K562 (cell line): ENCODE data around the gene RGMA. TPM values are rescaled to one million over a fixed set of nuclear protein-coding genes. Genes with fewer than 3 reads are reported as not detected.
A peak's percentile ranks its signal among the peaks of the same experiment; 100 is the strongest.

Experiments
- ATAC-seq: fragments of 200-7000 bp; cut with Tn5 transposase; 3 replicates; pipeline ENCODE4 v1.9.1; 2020; ENCODE audit warnings: moderate library complexity
- BruUV-seq: library from RNA; stranded (reverse); fragments of 400-500 nt; replicated peaks from 2 replicates; lab custom pipeline; 2021; lab: Mats Ljungman, UMichigan
- CTCF ChIA-PET: fragments of 300-600 bp; formaldehyde crosslinking; extraction: SDS; loops from one replicate; lab custom pipeline; 2021; ENCODE audit warnings: low intra/inter-chr PET ratio; lab: Yijun Ruan, JAX
- POLR2A ChIA-PET: fragments of 300-600, 350-650 bp; sonication (Branson Sonifier 250); formaldehyde crosslinking; extraction: SDS; loops from one replicate; lab custom pipeline; 2021; ENCODE audit warnings: antibody characterized with exemption, inconsistent platforms; lab: Yijun Ruan, JAX
- DNase-seq, 4 experiments: peaks; one replicate each; pipeline versions ENCODE4 v3.0.0 to v3.0.0-alpha.2; 2011 to 2018; ENCODE audit warnings: low spot score in 3 of 4, mixed read lengths in 3 of 4; ENCODE audit errors: extremely low read depth in 1 of 4
- FAIRE-seq: peaks from 2 replicates; lab custom pipeline; 2011; peaks lifted over from hg19 to GRCh38; lab: Jason Lieb, UNC
- H2AFZ ChIP-seq: 2 replicates; pipeline ENCODE4 v1.6.0; 2011; ENCODE audit warnings: low read depth, low read length, control low read depth, inconsistent platforms
- H3K27ac ChIP-seq: fragments of 200-600 bp; 3 replicates; pipeline ENCODE4 v1.8.0; 2011; ENCODE audit warnings: low read depth, mild to moderate bottlenecking, control low read depth, inconsistent platforms, low read length, moderate library complexity, mixed read lengths; ENCODE audit errors: extremely low read depth
- H3K27me3 ChIP-seq, 2 experiments: fragments of 300-600 bp in 1 of 2; 2 replicates in 1 of 2; 3 replicates in 1 of 2; pipeline versions ENCODE4 v1.6.0 to v1.8.0; 2011; ENCODE audit warnings: inconsistent platforms in 2 of 2, low read length in 2 of 2, mild to moderate bottlenecking in 1 of 2, mixed read lengths in 1 of 2, moderate library complexity in 1 of 2; ENCODE audit not compliant: control insufficient read depth in 2 of 2, insufficient read depth in 2 of 2
- H3K36me3 ChIP-seq: fragments of 300-600 bp; 3 replicates; pipeline ENCODE4 v1.8.0; 2011; ENCODE audit warnings: mild to moderate bottlenecking, low read length, inconsistent platforms; ENCODE audit not compliant: control insufficient read depth, insufficient read depth
- H3K4me1 ChIP-seq, 2 experiments: fragments of 200-600 bp in 1 of 2; replicated peaks in 1 of 2; 2 replicates in 1 of 2; 3 replicates in 1 of 2; pipeline versions ENCODE4 v1.5.1 to v1.8.0; 2011; ENCODE audit warnings: inconsistent platforms in 2 of 2, low read length in 2 of 2, mild to moderate bottlenecking in 1 of 2, mixed read lengths in 1 of 2, moderate library complexity in 1 of 2; ENCODE audit not compliant: control insufficient read depth in 2 of 2, insufficient read depth in 2 of 2
- H3K4me2 ChIP-seq: 2 replicates; pipeline ENCODE4 v1.6.1; 2011; ENCODE audit warnings: low read length, control low read depth, inconsistent platforms, mixed read lengths; ENCODE audit not compliant: insufficient read depth
- H3K4me3 ChIP-seq: fragments of 200-600 bp; sonication (generic), shearing (Covaris generic); 2 replicates; pipeline ENCODE4 v1.5.1; 2016; ENCODE audit warnings: control low read depth, inconsistent platforms
- H3K79me2 ChIP-seq: fragments of 200-600 bp; 3 replicates; pipeline ENCODE4 v1.8.0; 2011; ENCODE audit warnings: low read length, inconsistent platforms; ENCODE audit not compliant: control insufficient read depth, insufficient read depth
- H3K9ac ChIP-seq, 2 experiments: 2 replicates each; pipeline versions ENCODE4 v1.6.0 to v1.6.1; 2011; ENCODE audit warnings: low read depth in 2 of 2, low read length in 2 of 2, control low read depth in 1 of 2, inconsistent platforms in 1 of 2, mild to moderate bottlenecking in 1 of 2, mixed read lengths in 1 of 2; ENCODE audit not compliant: insufficient read depth in 1 of 2
- H3K9me1 ChIP-seq: one replicate; pipeline ENCODE4 v1.6.0; 2011; ENCODE audit warnings: inconsistent platforms, mild to moderate bottlenecking, low read length, moderate library complexity; ENCODE audit not compliant: control insufficient read depth, insufficient read depth
- H3K9me3 ChIP-seq: replicated peaks from 2 replicates; pipeline ENCODE4 v1.5.1; 2011; ENCODE audit warnings: low read depth, low read length, inconsistent platforms; ENCODE audit not compliant: control insufficient read depth, insufficient read depth
- H4K20me1 ChIP-seq: replicated peaks from 2 replicates; pipeline ENCODE4 v1.6.1; 2011; ENCODE audit warnings: low read length, inconsistent platforms, mixed read lengths; ENCODE audit not compliant: control insufficient read depth, insufficient read depth
- ARNT ChIP-seq, 2 experiments: fragments of 450-650 bp; IDR thresholded peaks; 2 replicates each; pipeline ENCODE4 v1.6.1; 2016; ENCODE audit warnings: mild to moderate bottlenecking in 1 of 2
- BDP1 ChIP-seq: IDR thresholded peaks from 3 replicates; pipeline ENCODE4 v1.6.1; 2011; ENCODE audit not compliant: insufficient read length, insufficient read depth
- BRCA1 ChIP-seq, 2 experiments: fragments of 450-650 bp in 1 of 2; sonication (generic) in 1 of 2; formaldehyde crosslinking in 1 of 2; IDR thresholded peaks; 2 replicates each; pipeline versions ENCODE4 v1.5.0 to v1.6.1; 2017 to 2020; ENCODE audit warnings: mild to moderate bottlenecking in 1 of 2, missing genetic modification reagents in 1 of 2
- HMGN3 ChIP-seq: IDR thresholded peaks from 2 replicates; pipeline ENCODE4 v1.6.1; 2011; ENCODE audit warnings: borderline replicate concordance, low read depth, mild to moderate bottlenecking, mixed read lengths, low read length; ENCODE audit not compliant: insufficient read length; ENCODE audit errors: extremely low read depth
- POLR2G ChIP-seq: fragments of 200-400 bp; formaldehyde crosslinking; IDR thresholded peaks from 2 replicates; pipeline ENCODE4 v1.6.1; 2017; ENCODE audit warnings: low read depth, mild to moderate bottlenecking, antibody characterized with exemption, low read length, moderate library complexity
- ZC3H4 ChIP-seq: sonication (generic); formaldehyde crosslinking; IDR thresholded peaks from 2 replicates; pipeline ENCODE4 v1.9.0; 2021; ENCODE audit warnings: missing genetic modification reagents, borderline replicate concordance
- ZFX ChIP-seq: sonication (generic); formaldehyde crosslinking; IDR thresholded peaks from 2 replicates; pipeline ENCODE4 v1.8.0; 2022; ENCODE audit warnings: mild to moderate bottlenecking, missing genetic modification reagents, moderate library complexity
- WGBS: fragments of 100-300 bp; shearing (Covaris generic); methylation state at CpG from one replicate; pipeline ENCODE4 v1.1.6; 2016; ENCODE audit warnings: low coverage, mixed read lengths; ENCODE audit not compliant: insufficient coverage; ENCODE audit errors: missing lambda C conversion rate; 5-methylcytosine and 5-hydroxymethylcytosine counted together
- in situ Hi-C: fragments of 300-500 bp; cut with MboI; formaldehyde crosslinking; loops from 4 replicates; pipeline ENCODE4 v1.15.0; 2018; ENCODE audit warnings: inconsistent platforms, mixed read lengths
- intact Hi-C: fragments of 100-400 bp; cut with micrococcal nuclease; formaldehyde crosslinking; loops from 2 replicates; pipeline ENCODE4 v1.14.2; 2022
- polyA plus RNA-seq, 8 experiments: library from polyadenylated mRNA; depleted of rRNA in 4 of 8; stranded (reverse) in 5 of 8; unstranded in 3 of 8; fragments of >200 nt; fragmentation: Nextera tagmentation in 2 of 8; fragmentation: Illumina TruSeq in 1 of 8; extraction: Ambion mirVana in 2 of 8; extraction: Trizol in 1 of 8; gene quantifications; 2 replicates each; pipeline versions ENCODE4 v1.2.1 to v1.2.3, GENCODE V29; 2011 to 2014; ENCODE audit warnings: inconsistent platforms in 1 of 8, missing spikeins in 1 of 8
- total RNA-seq, 7 experiments: library from RNA; depleted of rRNA in 6 of 7; stranded (reverse); fragments of >200 nt in 6 of 7; fragmentation: Illumina TruSeq in 2 of 7; extraction: Trizol in 2 of 7; gene quantifications; 2 replicates each; pipeline versions ENCODE4 v1.2.1 to v1.2.3, GENCODE V29; 2011 to 2021; ENCODE audit warnings: low replicate concordance in 1 of 7
- TF ChIP-seq, protein P1 (sequence below): sonication (generic); formaldehyde crosslinking; IDR thresholded peaks from 2 replicates; pipeline ENCODE4 v1.8.0; 2022; ENCODE audit warnings: mild to moderate bottlenecking, missing genetic modification reagents
- TF ChIP-seq, protein P2 (sequence below), 2 experiments: fragments of 450-650 bp in 1 of 2; sonication (generic) in 1 of 2; formaldehyde crosslinking in 1 of 2; IDR thresholded peaks; 2 replicates each; pipeline versions ENCODE4 v1.7.1 to v1.9.0; 2016 to 2022; ENCODE audit warnings: inconsistent platforms in 1 of 2, mild to moderate bottlenecking in 1 of 2, missing genetic modification reagents in 1 of 2

The RGMA gene
- total and polyA plus RNA-seq, 9 of the 15 experiments (the other 6 are each of a cell fraction or from before 2014, with no cell fraction given): 0.03 to 0.05 (median 0.03) TPM; not detected in 6

DNA sequence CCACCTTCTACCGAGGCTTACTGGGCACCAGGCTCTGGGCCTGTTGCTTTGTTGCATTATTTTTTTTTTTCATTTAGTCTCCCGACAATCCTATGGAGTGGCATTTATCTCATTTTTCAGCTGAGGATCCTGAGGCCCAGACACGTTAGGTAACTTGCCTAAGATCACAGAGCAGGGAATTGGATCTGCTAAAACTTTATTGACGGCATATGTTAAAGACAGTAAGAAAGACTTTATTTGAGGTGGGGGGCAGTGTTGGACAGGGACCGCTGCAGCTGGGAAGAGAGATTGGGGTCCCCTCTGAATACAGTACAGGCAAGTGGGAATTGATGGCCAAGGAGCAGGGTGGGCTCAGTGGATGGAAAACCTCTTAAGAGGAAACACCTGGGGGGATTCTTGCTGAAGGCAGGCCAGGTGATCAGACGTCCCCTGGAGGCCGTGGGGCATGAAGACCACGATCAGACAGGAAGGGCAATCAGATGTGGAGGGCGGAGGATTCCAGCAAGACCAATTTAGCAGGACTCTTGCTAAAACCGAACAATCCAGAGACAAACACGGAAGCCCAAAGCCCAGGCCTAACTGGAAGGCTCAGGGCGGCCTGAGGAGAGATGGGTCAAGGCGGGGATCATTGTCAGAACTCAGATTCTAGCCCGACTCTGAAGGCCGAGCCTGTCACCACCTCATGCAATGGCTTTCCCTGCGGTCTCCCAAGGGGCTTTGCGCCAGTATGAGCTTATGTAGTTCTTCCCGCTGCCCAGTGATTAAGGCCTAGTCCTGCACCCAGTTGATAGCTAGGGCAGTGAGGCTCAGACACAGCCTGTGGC is 53.7 kb downstream of the RGMA start:
- H3K9me1 ChIP-seq: peaks cover 5% of the 10 kb centered on the region
- H3K36me3 ChIP-seq: no peaks in the 10 kb centered on the region
- H3K27ac ChIP-seq: no peak overlapping the region
- H3K4me2 ChIP-seq: peak overlapping the region; percentile 66; the same call in 1 of the 2 replicates
- no peak overlapping the region for H3K4me3 ChIP-seq
- no peaks in the 10 kb centered on the region; the same call in 1 of the 2 replicates for H4K20me1 ChIP-seq
- ChIA-PET CTCF (no interaction called here), POLR2A (interaction anchor here (0.6 kb wide), 1 partner anchor 20 kb away, joined by 4 read pairs; no protein-coding TSS in a partner anchor)
- 0 out of 4 replicates have a peak overlapping the region, but pooled peaks of 1 of the 2 experiments have one; percentile 14 for H3K9ac ChIP-seq
- H3K79me2 ChIP-seq: no peaks in the 10 kb centered on the region
- DNase-seq (no peak), FAIRE-seq (no peak), ATAC-seq (peak; percentile 41)
- peaks cover 10 to 33% of the 10 kb centered on the region in 2 experiments; a peak in 4 of 5 replicates for H3K4me1 ChIP-seq
- in situ Hi-C loops: loop anchor here (5.0 to 25.0 kb wide), 2 partner anchors 1087 to 1277 kb away; no protein-coding TSS in a partner anchor
- no peaks in the 10 kb centered on the region for H3K9me3 ChIP-seq
- H3K27me3 ChIP-seq: peaks cover 8 to 27% of the 10 kb centered on the region in 2 experiments
- peak overlapping the region; percentile 91 for H2AFZ ChIP-seq
- BruUV-seq: no TSS peak
- TF ChIP-seq HMGN3: no peak
- 0 out of 2 replicates have a peak, but pooled peaks have one; percentile 29 for TF ChIP-seq ZC3H4
- TF ChIP-seq POLR2G: 0 out of 2 replicates have a peak, but pooled peaks have one; percentile 0
- TF ChIP-seq, protein P1, sequence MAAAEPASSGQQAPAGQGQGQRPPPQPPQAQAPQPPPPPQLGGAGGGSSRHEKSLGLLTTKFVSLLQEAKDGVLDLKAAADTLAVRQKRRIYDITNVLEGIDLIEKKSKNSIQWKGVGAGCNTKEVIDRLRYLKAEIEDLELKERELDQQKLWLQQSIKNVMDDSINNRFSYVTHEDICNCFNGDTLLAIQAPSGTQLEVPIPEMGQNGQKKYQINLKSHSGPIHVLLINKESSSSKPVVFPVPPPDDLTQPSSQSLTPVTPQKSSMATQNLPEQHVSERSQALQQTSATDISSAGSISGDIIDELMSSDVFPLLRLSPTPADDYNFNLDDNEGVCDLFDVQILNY (CRISPR knock-in tag): 0 out of 2 replicates have a peak, but pooled peaks have one; percentile 73
- no peak for TF ChIP-seq ARNT (IDR thresholded peaks at IDR 0.05)
- TF ChIP-seq, protein P2, sequence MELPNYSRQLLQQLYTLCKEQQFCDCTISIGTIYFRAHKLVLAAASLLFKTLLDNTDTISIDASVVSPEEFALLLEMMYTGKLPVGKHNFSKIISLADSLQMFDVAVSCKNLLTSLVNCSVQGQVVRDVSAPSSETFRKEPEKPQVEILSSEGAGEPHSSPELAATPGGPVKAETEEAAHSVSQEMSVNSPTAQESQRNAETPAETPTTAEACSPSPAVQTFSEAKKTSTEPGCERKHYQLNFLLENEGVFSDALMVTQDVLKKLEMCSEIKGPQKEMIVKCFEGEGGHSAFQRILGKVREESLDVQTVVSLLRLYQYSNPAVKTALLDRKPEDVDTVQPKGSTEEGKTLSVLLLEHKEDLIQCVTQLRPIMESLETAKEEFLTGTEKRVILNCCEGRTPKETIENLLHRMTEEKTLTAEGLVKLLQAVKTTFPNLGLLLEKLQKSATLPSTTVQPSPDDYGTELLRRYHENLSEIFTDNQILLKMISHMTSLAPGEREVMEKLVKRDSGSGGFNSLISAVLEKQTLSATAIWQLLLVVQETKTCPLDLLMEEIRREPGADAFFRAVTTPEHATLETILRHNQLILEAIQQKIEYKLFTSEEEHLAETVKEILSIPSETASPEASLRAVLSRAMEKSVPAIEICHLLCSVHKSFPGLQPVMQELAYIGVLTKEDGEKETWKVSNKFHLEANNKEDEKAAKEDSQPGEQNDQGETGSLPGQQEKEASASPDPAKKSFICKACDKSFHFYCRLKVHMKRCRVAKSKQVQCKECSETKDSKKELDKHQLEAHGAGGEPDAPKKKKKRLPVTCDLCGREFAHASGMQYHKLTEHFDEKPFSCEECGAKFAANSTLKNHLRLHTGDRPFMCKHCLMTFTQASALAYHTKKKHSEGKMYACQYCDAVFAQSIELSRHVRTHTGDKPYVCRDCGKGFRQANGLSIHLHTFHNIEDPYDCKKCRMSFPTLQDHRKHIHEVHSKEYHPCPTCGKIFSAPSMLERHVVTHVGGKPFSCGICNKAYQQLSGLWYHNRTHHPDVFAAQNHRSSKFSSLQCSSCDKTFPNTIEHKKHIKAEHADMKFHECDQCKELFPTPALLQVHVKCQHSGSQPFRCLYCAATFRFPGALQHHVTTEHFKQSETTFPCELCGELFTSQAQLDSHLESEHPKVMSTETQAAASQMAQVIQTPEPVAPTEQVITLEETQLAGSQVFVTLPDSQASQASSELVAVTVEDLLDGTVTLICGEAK (IDR thresholded peaks at IDR 0.05): peak; percentile 78
- TF ChIP-seq, protein P2 (CRISPR knock-in tag; IDR thresholded peaks at IDR 0.05): peak; percentile 63; the same call in 1 of the 2 replicates
- no peak for TF ChIP-seq BDP1
- TF ChIP-seq BRCA1 (IDR thresholded peaks at IDR 0.05): no peak
- peak; percentile 16; the same call in 1 of the 2 replicates for TF ChIP-seq BRCA1 (CRISPR knock-in tag; IDR thresholded peaks at IDR 0.05)
- peak; percentile 35 for TF ChIP-seq ZFX (CRISPR knock-in tag)
- WGBS: 60% methylated on average over 17 of the region's 18 CpGs
- intact Hi-C loops: loop anchor here (10.0 kb wide), 1 partner anchor 241 kb away; no protein-coding TSS in a partner anchor
